SJCRH30 (cell line): ENCODE measurements around the gene TOX3. TPM values are rescaled to one million over a fixed set of nuclear protein-coding genes. Genes with fewer than 3 reads are reported as not detected.
A peak's percentile ranks its signal among the peaks of the same experiment; 100 is the strongest.

Source experiments
- DNase-seq, 2 experiments: peaks; one replicate each; pipeline ENCODE4 v3.0.0-alpha.2; 2015 to 2020
- H3K27ac ChIP-seq: fragments of 250-450 bp; sonication (Bioruptor Pico); 2 replicates; pipeline ENCODE4 v1.5.1; 2020; ENCODE audit warnings: mild to moderate bottlenecking, moderate library complexity
- H3K27me3 ChIP-seq: fragments of 250-450 bp; sonication (Bioruptor Pico); 2 replicates; pipeline ENCODE4 v1.5.1; 2020; ENCODE audit warnings: mild to moderate bottlenecking, moderate library complexity
- H3K36me3 ChIP-seq: fragments of 250-450 bp; sonication (Bioruptor Pico); 2 replicates; pipeline ENCODE4 v1.5.1; 2020; ENCODE audit warnings: mild to moderate bottlenecking, moderate library complexity
- H3K4me1 ChIP-seq: fragments of 250-450 bp; sonication (Bioruptor Pico); 2 replicates; pipeline ENCODE4 v1.5.1; 2020; ENCODE audit warnings: mild to moderate bottlenecking, moderate library complexity
- H3K4me3 ChIP-seq: fragments of 250-450 bp; sonication (Bioruptor Pico); 2 replicates; pipeline ENCODE4 v1.5.1; 2020; ENCODE audit warnings: mild to moderate bottlenecking, moderate library complexity
- H3K9me3 ChIP-seq: fragments of 250-450 bp; sonication (Bioruptor Pico); replicated peaks from 2 replicates; pipeline ENCODE4 v1.5.1; 2020; ENCODE audit warnings: mild to moderate bottlenecking, moderate library complexity
- total RNA-seq: library from RNA; depleted of rRNA; stranded (reverse); fragments of >200 nt; shearing (Covaris generic); gene quantifications from 2 replicates; pipeline ENCODE4 v1.2.3, GENCODE V29; 2014

The TOX3 gene
- total RNA-seq, 1 experiment from 2014 or later, result 18.6 TPM

DNA sequence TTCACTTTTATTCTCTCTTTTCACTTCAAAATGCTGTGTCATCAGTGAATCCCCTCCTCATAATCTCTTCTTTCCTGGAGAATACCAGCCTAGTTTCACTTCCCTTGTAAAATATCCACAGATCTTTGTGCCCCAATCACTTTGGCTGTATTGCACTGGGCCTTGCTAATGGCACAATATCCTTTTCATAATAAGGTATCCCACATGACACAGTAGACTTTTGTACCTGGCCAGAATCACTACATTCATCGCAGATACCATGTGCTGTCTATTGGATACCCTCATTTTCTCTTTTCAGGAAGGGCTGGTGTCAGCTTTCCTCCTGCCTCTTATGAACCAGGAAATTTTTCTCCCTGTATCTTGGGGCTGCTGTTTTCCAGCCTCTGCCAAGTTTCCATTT, 25.7 kb upstream of the TOX3 start:
- no peak for DNase-seq
- Histone ChIP-seq H3K27me3 (no peaks in the 10 kb centered on the region), H3K36me3 (no peaks in the 10 kb centered on the region), H3K4me1 (no peaks in the 10 kb centered on the region), H3K4me3 (no peak overlapping the region), H3K27ac (no peak overlapping the region), H3K9me3 (no peaks in the 10 kb centered on the region)

DNA sequence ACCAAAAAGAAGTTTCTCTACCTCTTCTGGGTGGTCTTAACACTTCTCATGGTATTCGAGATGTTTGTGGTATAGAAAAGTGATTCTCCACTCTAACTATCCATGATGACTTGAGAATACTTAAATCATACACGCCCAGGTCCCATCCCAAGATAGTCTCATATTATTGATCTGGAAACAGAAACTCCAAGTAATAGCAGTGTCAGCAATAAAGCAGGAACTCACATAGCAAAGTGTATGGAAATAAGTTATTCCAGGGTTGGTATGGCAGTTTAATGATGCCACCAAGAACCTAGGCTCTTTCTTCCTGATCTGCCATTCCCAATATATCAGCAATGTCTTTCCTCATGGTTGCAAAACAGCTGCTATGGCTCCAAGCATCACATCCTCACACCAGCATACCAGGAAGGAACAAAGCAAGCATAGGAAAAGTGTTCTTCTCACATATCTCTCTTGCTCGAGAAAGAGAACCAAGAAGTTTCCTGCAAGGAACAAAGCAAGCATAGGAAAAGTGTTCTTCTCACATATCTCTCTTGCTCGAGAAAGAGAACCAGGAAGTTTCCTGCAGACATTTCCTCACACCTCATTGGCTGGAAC, 23.6 kb upstream of the TOX3 start:
- DNase-seq, result no peak
- Histone ChIP-seq H3K27ac (no peak overlapping the region), H3K4me1 (no peaks in the 10 kb centered on the region), H3K9me3 (no peaks in the 10 kb centered on the region), H3K27me3 (no peaks in the 10 kb centered on the region), H3K4me3 (no peak overlapping the region), H3K36me3 (no peaks in the 10 kb centered on the region)

DNA sequence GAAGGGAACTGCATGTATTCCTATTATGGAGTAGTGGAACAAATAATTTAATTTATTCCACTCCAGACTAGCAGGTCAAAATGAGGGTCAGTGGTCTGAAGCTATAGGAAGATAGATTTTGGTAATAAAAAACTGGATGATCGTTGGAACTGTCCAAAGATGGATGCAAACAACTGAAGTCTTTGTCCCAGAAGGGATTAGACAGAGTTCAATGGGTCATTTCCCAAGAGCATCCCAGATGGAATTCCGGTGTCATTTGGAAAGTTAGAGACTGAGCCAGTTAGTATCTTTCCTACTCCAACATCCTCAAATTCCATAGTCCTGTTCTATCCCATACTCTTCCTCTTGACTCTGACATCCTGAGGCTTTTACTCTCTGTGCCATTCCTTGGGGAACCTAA, 22.8 kb upstream of the TOX3 start:
- Histone ChIP-seq H3K9me3 (no peaks in the 10 kb centered on the region), H3K4me1 (no peaks in the 10 kb centered on the region; the same call in 1 of the 2 replicates), H3K36me3 (no peaks in the 10 kb centered on the region), H3K4me3 (no peak overlapping the region), H3K27ac (no peak overlapping the region), H3K27me3 (no peaks in the 10 kb centered on the region)
- DNase-seq, result no peak

DNA sequence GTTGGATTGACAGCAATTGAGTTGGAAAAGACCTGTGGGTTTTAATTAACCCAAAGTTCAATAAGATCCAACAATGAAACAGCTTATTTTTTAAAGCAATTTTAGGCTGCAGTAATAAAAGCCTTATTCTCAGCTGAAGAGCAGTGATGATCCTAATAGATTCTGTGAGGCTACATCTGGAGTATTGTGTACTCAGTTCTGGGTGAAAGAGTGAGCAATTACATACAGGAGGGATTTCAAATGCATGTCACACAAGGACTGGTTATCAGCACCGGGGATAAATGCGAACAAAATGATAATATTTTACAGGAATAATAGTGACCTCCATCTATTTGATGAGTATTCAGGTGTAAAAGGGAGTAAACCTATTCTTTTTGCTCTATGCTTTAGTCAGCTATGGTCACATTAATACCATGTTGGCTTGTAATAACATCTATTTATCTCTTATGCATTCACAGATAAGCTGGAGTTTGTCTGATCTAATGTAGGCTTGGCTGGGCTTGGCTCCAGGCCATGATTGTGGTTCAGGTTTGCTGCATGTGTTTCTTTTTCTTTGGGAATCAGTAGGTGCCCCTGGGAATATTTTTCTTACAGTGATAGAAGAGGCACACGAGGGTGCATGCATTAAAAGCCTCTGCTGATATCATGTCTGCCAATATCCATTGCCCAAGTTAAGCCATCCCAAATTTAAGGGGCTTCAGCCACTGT, 22.2 kb upstream of the TOX3 start:
- Histone ChIP-seq H3K9me3 (no peaks in the 10 kb centered on the region), H3K4me3 (no peak overlapping the region), H3K27ac (no peak overlapping the region), H3K4me1 (no peaks in the 10 kb centered on the region; the same call in 1 of the 2 replicates), H3K36me3 (no peaks in the 10 kb centered on the region), H3K27me3 (no peaks in the 10 kb centered on the region)
- DNase-seq, result peak; percentile 12 to 46

DNA sequence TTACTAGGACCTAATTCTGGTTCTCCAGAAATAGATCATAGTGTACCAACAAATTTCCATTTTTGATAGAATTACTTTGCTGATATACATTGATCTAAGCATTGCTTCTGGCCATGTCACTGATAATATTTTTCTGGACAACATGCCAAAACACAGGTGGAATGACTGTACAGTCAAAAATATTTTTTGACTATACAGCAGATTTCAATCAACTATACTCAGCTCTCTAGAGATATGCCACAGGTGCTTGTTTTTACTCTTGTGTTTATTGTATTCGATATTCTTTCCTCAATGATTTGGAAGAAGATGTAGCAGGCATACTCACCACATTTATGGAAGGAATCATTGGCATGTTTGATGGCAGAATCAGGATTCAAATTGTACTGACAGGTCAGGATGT, 21.6 kb upstream of the TOX3 start:
- no peak for DNase-seq
- H3K27ac ChIP-seq, result no peak overlapping the region
- no peaks in the 10 kb centered on the region for H3K9me3 ChIP-seq
- peaks cover 6% of the 10 kb centered on the region for H3K4me1 ChIP-seq
- H3K36me3 ChIP-seq, result no peaks in the 10 kb centered on the region
- no peak overlapping the region for H3K4me3 ChIP-seq
- H3K27me3 ChIP-seq, result no peaks in the 10 kb centered on the region

DNA sequence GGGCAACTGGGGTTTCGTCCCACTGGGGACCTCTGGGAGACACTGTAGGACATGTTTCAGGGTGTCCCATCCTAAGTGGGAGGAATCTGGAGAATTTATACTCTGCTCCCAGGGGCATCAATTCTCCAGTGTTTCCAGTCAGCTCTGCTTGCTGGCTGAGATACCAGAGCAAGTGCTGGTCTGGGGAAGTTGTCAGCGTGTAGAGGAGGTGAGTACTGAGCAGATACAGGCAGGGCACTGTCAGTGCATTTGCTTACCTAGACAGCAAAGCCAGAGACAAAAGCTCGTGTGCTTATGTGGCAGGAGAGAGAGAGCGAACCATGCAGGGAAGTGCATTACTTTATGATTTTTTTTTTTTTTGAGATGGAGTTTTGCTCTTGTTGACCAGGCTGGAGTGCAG, 20.2 kb upstream of the TOX3 start:
- no peaks in the 10 kb centered on the region for H3K9me3 ChIP-seq
- H3K27me3 ChIP-seq, result no peaks in the 10 kb centered on the region
- H3K36me3 ChIP-seq, result no peaks in the 10 kb centered on the region
- H3K4me3 ChIP-seq, result no peak overlapping the region
- no peak for DNase-seq
- no peak overlapping the region for H3K27ac ChIP-seq
- peaks cover 15% of the 10 kb centered on the region for H3K4me1 ChIP-seq

DNA sequence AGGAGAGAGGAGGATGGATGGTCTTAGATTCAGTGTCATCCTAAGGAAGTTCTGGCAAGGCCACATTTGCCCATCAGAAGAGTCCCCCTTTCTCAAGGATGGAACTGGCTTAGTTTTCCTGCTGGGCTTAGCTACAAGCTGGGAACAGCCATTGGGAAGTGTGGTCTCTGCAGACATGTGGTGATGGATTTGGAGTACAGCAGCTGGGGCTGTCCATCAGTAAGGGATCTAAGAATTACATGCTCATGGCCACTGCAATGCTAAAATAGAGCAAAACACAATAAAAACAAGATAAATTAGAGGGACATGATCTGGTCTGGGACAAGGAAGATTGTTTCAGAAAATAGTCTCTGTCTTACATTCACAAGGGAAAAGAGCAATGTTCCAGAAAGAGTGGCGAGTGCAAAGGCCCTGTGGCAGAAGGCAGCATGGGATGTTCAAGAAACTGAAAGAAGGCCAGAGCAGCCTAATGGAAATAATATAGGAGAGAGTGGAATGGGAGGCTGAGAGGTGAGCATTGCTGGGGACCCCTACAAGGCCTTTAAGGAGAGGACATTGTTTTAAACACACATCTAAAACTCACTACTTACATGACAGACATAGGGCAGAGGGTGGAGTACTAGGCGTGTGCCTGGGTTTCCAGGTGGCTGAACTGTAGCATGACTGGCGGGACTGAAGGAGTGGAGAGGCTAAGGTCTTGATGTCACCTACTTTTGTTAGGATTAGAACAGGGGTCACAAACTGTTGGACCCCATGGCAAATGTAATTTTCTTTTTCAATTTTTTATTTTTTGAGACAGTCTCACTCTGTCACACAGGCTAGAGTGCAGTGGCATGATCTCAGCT, 17.0 kb upstream of the TOX3 start:
- DNase-seq, result peak; percentile 70 to 83
- Histone ChIP-seq H3K4me1 (peaks cover 15% of the 10 kb centered on the region), H3K27ac (peak overlapping the region; percentile 58), H3K9me3 (no peaks in the 10 kb centered on the region), H3K36me3 (no peaks in the 10 kb centered on the region), H3K4me3 (no peak overlapping the region), H3K27me3 (no peaks in the 10 kb centered on the region)

DNA sequence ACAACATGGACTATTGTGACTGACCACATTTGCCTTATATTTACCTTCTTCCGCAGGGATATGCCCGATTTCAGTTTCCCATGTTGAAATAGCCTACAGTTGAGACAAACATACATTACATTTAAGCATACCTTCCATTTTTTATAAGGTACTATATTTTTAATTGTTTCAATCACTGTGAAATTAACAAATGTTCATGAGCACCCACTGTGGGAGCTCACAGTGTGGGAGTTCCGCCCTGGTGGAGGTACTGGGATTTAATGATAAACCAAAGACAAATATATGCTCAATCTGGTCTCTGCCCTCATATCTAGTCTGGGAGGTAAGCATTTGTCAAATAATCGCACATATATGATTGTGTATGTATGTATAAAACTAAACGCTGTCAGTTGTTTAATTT, 15.8 kb upstream of the TOX3 start:
- H3K27ac ChIP-seq, result no peak overlapping the region; the same call in 1 of the 2 replicates
- H3K36me3 ChIP-seq, result no peaks in the 10 kb centered on the region
- H3K9me3 ChIP-seq, result no peaks in the 10 kb centered on the region
- peaks cover 15% of the 10 kb centered on the region for H3K4me1 ChIP-seq
- H3K27me3 ChIP-seq, result no peaks in the 10 kb centered on the region
- no peak for DNase-seq
- H3K4me3 ChIP-seq, result no peak overlapping the region

DNA sequence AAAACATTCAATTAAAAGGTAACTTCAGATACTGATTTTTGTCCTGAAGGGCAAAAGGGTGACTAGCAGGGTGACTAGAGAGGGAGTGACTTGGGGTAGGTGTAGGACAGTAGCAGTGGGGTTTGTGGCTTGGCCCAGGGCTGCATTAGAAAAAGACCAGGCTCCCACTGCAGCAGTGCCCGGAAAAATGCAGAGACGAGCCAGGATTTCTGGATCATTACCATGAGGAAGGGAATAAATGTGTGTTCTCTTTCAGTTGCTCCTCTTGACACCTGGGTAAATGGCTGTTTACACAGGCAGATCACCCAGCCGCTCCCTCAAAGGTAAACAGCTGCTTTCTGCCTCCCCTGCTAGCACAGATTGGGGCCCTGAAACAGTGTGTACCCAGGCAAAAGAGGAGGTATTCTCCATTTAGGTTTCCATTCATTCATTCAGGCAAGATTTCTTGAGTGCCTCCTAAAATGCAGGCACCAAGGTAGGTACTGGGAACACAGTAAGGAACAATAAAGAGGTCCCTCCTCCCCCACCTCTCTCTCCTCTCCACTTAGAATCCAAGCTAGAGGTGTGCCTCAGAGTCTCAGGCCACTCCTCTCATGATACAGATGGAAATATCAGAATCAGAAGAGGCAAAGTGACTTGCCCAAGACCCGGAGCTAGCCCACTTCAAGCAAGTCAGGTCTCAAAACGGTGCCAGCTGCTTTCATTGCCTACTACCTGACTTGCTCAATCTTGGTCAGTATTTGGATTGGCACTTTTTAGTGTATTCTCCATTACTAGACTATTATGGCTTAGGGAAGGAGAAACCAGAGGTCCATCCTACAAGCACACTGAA, 15.2 kb upstream of the TOX3 start:
- Histone ChIP-seq H3K4me1 (peaks cover 15% of the 10 kb centered on the region), H3K27me3 (no peaks in the 10 kb centered on the region), H3K9me3 (no peaks in the 10 kb centered on the region), H3K27ac (no peak overlapping the region), H3K4me3 (no peak overlapping the region), H3K36me3 (no peaks in the 10 kb centered on the region)
- DNase-seq, result no peak

DNA sequence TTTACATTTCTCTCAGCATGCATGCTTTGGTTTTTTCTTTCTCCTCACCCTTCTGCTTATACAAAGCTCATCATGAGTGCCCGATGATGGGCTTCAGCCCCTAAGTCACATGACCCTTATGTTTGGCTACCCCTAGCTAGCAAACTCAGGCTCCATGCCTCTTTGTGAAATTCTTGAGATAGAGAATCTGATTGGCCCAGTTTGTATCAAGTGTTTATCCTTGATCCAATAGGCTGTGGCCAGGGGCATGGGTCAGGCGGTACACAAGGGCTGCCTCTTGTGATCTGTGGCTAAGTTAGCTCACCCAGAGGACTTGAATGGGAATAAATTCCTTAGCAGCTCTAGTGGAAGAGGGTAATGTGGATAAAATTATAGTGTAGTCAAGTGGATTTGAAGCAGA, 11.5 kb upstream of the TOX3 start:
- Histone ChIP-seq H3K4me3 (no peak overlapping the region), H3K9me3 (no peaks in the 10 kb centered on the region), H3K27me3 (no peaks in the 10 kb centered on the region), H3K4me1 (peaks cover 8% of the 10 kb centered on the region), H3K27ac (no peak overlapping the region), H3K36me3 (no peaks in the 10 kb centered on the region)
- no peak for DNase-seq

DNA sequence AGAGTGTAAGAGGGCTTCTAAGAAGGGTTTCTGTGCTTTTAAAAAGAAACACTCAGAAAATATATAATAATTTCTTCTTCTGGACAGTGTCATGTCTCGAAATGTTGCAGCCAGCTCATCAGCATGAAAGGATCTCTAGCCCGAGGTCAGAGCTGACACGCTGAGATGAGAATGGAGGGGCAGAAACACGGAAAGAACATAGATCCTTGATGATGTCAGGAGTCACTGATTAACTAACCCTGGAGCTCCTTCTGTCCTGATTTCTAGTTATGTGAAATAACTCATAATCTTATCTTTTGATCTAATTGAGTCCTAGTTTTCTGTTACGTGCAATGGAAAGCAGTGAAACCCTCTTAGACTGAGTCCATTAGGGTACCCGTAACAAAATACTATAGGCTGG, 10.3 kb upstream of the TOX3 start:
- H3K4me1 ChIP-seq, result peaks cover 10% of the 10 kb centered on the region
- no peak overlapping the region for H3K4me3 ChIP-seq
- no peak for DNase-seq
- H3K27me3 ChIP-seq, result no peaks in the 10 kb centered on the region
- no peaks in the 10 kb centered on the region for H3K9me3 ChIP-seq
- H3K36me3 ChIP-seq, result no peaks in the 10 kb centered on the region
- no peak overlapping the region for H3K27ac ChIP-seq

DNA sequence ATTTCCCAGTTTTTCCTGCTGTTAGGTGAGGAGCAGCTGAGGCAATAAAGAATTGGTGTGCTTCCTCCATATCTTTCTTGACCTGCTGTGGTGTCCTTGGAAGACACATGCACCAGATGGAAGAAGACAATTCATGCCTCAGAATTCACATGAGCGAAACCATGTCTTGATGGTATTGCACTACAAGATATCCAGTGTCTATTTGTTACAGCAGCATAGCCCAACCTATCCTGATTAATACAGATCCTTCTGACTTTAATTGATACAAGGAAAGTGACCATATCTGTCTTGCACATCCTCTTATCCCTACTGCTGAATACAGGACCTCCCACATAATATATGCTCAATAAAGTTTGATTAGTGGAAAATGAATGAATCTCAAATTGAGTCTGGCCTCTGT, 9.1 kb upstream of the TOX3 start:
- Histone ChIP-seq H3K4me3 (no peak overlapping the region), H3K36me3 (no peaks in the 10 kb centered on the region), H3K4me1 (peaks cover 10% of the 10 kb centered on the region), H3K9me3 (no peaks in the 10 kb centered on the region), H3K27ac (no peak overlapping the region), H3K27me3 (no peaks in the 10 kb centered on the region)
- no peak for DNase-seq

DNA sequence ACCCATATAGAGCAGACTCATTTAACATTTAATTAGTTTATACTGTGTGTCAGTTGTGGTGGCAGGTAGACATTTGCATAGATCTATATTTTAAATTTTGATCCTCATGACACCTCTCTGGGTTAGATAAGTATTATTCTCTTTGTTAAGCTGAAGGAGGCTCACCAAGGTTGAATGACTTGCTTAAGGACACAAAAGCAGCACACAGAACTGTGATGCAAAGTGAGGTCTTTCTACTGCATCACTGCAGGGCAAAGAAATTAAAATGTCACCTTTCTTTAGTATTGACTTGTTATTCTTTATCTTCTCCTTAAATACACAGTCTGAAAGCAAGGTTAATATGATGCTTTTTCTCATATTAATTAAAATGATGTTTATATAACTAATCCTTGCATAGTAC, 8.6 kb upstream of the TOX3 start:
- no peaks in the 10 kb centered on the region for H3K36me3 ChIP-seq
- peaks cover 10% of the 10 kb centered on the region for H3K4me1 ChIP-seq
- no peak overlapping the region for H3K27ac ChIP-seq
- H3K27me3 ChIP-seq, result no peaks in the 10 kb centered on the region
- no peak overlapping the region for H3K4me3 ChIP-seq
- H3K9me3 ChIP-seq, result no peaks in the 10 kb centered on the region
- no peak for DNase-seq

DNA sequence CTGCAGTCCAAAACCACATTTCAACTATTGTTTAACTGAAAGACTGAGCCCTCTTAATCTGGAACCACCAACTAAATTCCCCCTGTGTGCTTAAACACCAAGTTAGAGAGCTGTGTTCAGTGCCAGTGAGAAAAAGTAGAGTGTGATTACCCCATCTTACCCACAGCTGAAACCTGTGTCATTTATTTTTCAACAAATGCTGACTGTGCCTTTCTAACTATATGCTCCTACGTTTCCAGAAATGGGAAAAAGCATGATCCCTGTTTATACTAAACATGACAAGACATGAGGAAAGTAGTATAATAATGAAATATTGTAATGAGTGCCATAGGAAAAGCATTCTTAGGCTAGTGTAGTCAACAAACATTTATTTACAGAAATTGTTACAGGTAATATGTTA, 7.4 kb upstream of the TOX3 start:
- no peak overlapping the region for H3K27ac ChIP-seq
- peaks cover 10% of the 10 kb centered on the region for H3K4me1 ChIP-seq
- no peak overlapping the region for H3K4me3 ChIP-seq
- H3K9me3 ChIP-seq, result no peaks in the 10 kb centered on the region
- H3K27me3 ChIP-seq, result no peaks in the 10 kb centered on the region
- no peaks in the 10 kb centered on the region for H3K36me3 ChIP-seq
- no peak for DNase-seq

DNA sequence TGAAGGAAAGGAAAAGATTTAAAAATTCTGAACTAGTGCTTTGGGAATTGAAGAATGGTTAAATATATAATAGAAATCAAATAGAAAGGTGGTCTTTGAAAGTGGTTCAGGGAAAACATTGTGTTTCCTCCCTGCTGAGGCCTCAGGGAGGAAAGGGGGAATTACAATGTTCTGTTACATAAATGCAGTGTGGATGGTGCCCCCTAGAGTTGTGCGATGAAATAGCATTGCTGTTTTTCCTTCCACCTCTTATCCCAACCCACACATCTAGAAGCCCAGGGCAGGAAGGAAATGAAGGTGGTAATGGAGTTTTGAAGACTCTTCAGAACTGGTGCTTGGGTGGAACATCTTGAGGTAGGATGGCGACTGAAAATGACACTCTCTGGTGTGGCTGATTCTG, 6.4 kb upstream of the TOX3 start:
- Histone ChIP-seq H3K4me1 (peaks cover 10% of the 10 kb centered on the region), H3K9me3 (no peaks in the 10 kb centered on the region), H3K27ac (no peak overlapping the region), H3K4me3 (no peak overlapping the region), H3K36me3 (no peaks in the 10 kb centered on the region), H3K27me3 (no peaks in the 10 kb centered on the region)
- peak in 1 of 2 experiments; percentile 61 for DNase-seq
